Hair follicular keratinocyte (primary cell): ENCODE measurements around the gene MRPL45. TPM values are rescaled to one million over a fixed set of nuclear protein-coding genes. Genes with fewer than 3 reads are reported as not detected.

Experiments used
- total RNA-seq: library from RNA; depleted of rRNA; stranded (reverse); fragments of >200 nt; gene quantifications from 2 replicates; pipeline ENCODE4 v1.2.3, GENCODE V29; 2015

MRPL45 gene
- total RNA-seq, result 34.9 and 41.2 TPM in 2 replicates

DNA sequence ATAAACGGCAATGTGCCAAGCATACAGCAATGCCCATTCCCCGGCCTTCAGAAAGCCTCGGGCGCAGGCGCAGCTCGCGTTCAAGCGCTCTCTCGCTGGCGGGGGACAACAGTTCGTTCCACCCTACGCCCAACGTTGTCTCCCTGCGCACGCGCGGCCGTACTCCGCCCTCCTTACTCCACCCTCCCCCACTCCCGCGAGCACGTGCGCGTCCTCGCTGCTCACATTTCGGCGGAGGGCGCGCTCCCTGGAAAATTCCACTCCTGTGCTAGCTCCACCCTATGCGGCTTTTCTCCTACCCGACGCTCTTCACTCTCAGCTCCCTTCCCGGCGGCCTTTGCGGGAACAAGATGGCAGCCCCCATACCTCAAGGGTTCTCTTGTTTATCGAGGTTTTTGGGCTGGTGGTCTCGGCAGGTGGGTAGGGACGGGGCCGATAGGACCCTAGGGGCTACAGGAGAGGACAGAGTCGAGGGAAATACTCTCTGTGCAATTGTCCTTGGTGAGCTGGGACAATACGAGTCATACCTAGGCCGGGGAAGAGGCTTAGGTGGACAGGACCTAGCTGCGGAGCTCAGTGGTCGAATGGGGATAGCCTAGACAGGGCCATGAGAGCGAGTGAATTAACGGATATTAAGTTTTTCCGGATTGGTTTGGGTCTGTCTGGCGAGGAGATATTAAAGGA is at the start of gene MRPL45:
Gene MRPL45 (plus strand): TSS at position 335 of the 684 bp plus-strand sequence. CDS start 16 bp downstream, at position 351.

DNA sequence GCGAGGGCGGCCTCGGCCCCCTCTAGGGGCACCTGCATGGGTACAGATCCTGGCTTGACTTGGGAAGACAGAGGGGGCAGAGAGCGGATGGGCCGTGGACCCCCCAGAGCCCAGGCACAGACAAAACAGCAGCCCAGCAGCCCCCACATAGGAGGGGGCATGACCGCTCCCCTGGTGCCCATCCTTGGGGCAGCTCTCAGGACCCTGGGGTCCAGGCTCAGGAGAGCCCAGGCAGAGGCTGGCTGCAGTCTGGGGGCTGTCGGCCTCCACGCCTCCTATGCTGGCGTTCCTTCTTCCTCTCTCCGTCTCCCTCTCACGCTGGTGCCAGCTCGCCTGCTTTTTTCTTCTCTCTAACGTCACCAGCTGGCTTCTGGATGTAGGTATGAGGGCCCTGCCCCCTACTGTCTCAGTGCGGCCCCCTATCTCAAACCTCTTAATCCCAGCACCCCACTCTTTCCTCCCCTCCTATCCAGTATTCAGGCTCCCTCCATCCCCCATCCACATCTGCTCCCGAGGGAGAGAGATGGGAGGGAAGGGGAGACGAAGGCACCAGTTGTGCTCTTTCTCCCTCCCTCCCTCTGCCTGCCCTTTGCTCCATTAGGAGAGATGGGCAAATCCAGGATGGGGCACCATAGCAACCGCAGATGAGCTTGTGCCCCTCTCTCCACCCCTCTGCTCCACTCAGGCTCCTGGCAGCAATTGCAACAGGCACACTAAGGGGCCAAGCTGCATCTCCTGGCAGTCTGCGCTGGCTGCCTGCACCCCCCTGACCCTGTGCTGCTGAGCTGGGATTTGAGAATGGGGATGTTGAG is 46.8 kb downstream of the MRPL45 start, which contains the start of gene GPR179:
Gene GPR179 (minus strand): TSS at position 349 of the 812 bp plus-strand sequence. CDS start 167 bp downstream, at position 182.

DNA sequence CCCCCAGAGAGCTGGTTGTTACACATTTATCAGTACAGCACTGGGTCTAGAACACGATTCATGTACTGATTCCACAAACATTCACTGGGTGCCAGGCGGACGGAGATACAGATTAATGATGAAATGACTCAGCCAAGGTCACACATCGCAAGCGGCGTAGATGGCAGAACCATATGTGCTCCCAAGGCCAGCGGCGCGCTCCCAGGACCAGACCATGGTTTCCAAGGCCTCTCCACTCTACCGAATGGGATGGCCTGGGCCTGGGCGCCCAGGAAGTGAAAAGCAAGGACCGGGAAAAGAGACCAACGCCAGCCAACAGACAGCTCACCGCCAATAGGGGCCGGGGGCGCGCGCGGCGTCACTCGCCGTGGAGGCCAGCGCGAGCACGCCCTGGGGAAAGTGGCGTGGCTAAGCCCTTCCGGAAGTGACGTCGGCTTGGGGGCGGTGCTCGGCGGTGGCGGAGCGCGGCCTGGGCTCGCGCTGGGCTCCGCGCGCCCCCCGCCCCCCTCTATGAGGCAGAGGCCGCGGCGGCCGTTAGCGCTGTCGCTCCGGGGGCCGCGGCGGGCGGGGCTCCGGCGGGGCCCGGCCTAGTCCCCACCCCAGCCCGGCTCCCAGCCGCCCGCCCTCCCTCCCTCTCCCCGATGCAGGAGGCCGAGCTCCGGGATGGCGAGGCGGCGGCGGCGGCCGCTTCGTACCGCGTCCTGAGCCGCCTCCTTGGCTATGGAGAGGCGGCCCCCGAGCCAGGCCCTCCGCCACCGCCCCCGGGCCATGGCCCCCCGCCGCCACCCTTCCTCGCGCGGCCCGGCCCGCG is 54.6 kb downstream of the MRPL45 start, which contains the start of gene SOCS7:
Gene SOCS7 (plus strand): TSS at position 433 of the 811 bp plus-strand sequence. CDS start 209 bp downstream, at position 642.

Other genes starting within 250 kb of the MRPL45 start
- gene TBC1D3C, start 228.5 kb upstream of the MRPL45 start, total RNA-seq, result not detected in 2 replicates
- not detected in 2 replicates for gene TBC1D3E, start 169.2 kb upstream of the MRPL45 start, total RNA-seq
- not detected in 2 replicates for gene TBC1D3, start 104.6 kb upstream of the MRPL45 start, total RNA-seq
- gene GPR179, start 46.8 kb downstream of the MRPL45 start, total RNA-seq, result not detected in 2 replicates
- 8.9 and 17.3 TPM in 2 replicates for gene SOCS7, start 54.7 kb downstream of the MRPL45 start, total RNA-seq
- 21.3 and 24.0 TPM in 2 replicates for gene ARHGAP23, start 131.3 kb downstream of the MRPL45 start, total RNA-seq